Mesendoderm (in vitro differentiated cells): ENCODE results near the gene ZNF610. TPM values are rescaled to one million over a fixed set of nuclear protein-coding genes. Genes with fewer than 3 reads are reported as not detected.

Source experiments
- DNase-seq: peaks from one replicate; pipeline ENCODE4 v3.0.0; 2013
- H2AK5ac ChIP-seq: 2 replicates; pipeline ENCODE4 v1.6.1; 2013; ENCODE audit warnings: low read length, inconsistent platforms
- H2BK120ac ChIP-seq: 2 replicates; pipeline ENCODE4 v1.6.1; 2013; ENCODE audit warnings: low read depth, mild to moderate bottlenecking, low read length, moderate library complexity, mixed read lengths
- H2BK15ac ChIP-seq: replicated peaks from 2 replicates; pipeline ENCODE4 v1.6.1; 2013; ENCODE audit warnings: low read depth, mild to moderate bottlenecking, moderate library complexity
- H2BK5ac ChIP-seq: 2 replicates; pipeline ENCODE4 v1.6.1; 2013; ENCODE audit warnings: low read length, inconsistent platforms
- H3K18ac ChIP-seq: 2 replicates; pipeline ENCODE4 v1.6.1; 2013; ENCODE audit warnings: mild to moderate bottlenecking, low read length, mixed read lengths
- H3K23ac ChIP-seq: one replicate; pipeline ENCODE4 v1.6.1; 2013; ENCODE audit warnings: low read length
- H3K27ac ChIP-seq: 2 replicates; pipeline ENCODE4 v1.5.1; 2013; ENCODE audit warnings: low read depth, mild to moderate bottlenecking, inconsistent platforms, low read length, moderate library complexity
- H3K27me3 ChIP-seq: 2 replicates; pipeline ENCODE4 v1.6.1; 2013; ENCODE audit warnings: low read length, control low read depth, mild to moderate bottlenecking, inconsistent platforms; ENCODE audit not compliant: insufficient read depth, poor library complexity
- H3K36me3 ChIP-seq: 2 replicates; pipeline ENCODE4 v1.6.1; 2013; ENCODE audit warnings: low read length, inconsistent platforms; ENCODE audit not compliant: control insufficient read depth, insufficient read depth
- H3K4ac ChIP-seq: one replicate; pipeline ENCODE4 v1.6.1; 2013; ENCODE audit warnings: low read depth, mild to moderate bottlenecking, low read length, moderate library complexity
- H3K4me1 ChIP-seq: 2 replicates; pipeline ENCODE4 v1.6.1; 2013; ENCODE audit warnings: low read depth, low read length, inconsistent platforms; ENCODE audit not compliant: control insufficient read depth
- H3K4me2 ChIP-seq: 2 replicates; pipeline ENCODE4 v1.6.1; 2013; ENCODE audit warnings: low read length
- H3K4me3 ChIP-seq: 2 replicates; pipeline ENCODE4 v1.5.1; 2013; ENCODE audit warnings: mild to moderate bottlenecking, low read length
- H3K56ac ChIP-seq: one replicate; pipeline ENCODE4 v1.6.1; 2013; ENCODE audit warnings: low read length
- H3K79me1 ChIP-seq: 2 replicates; pipeline ENCODE4 v1.6.1; 2013; ENCODE audit warnings: low read length, inconsistent platforms
- H3K79me2 ChIP-seq: 2 replicates; pipeline ENCODE4 v1.6.1; 2013; ENCODE audit warnings: mild to moderate bottlenecking, low read length; ENCODE audit not compliant: control insufficient read depth, insufficient read depth
- H3K9ac ChIP-seq: 2 replicates; pipeline ENCODE4 v1.6.1; 2013; ENCODE audit warnings: low read length, inconsistent platforms
- H4K5ac ChIP-seq: one replicate; pipeline ENCODE4 v1.6.1; 2013; ENCODE audit warnings: low read length
- H4K8ac ChIP-seq: one replicate; pipeline ENCODE4 v1.6.1; 2013; ENCODE audit warnings: low read depth, mild to moderate bottlenecking, control low read depth, low read length, moderate library complexity
- WGBS: extraction: QIAGEN DNeasy Blood & Tissue Kit; methylation state at CpG from one replicate; pipeline ENCODE4 v1.1.7; 2013; ENCODE audit warnings: low lambda C conversion rate, missing lambda C conversion rate; ENCODE audit not compliant: insufficient coverage; ENCODE audit errors: extremely low coverage; 5-methylcytosine and 5-hydroxymethylcytosine counted together
- small RNA-seq: library from polyadenylated mRNA; stranded (forward); fragments of <200 nt; extraction: miRNeasy Mini kit (QIAGEN cat#:217004); gene quantifications from one replicate; pipeline ENCODE3, GENCODE V24; 2013; ENCODE audit not compliant: insufficient read depth

Gene ZNF610

GRCh38 chr19:52398081-52398441 is 62.0 kb downstream of the ZNF610 start:
- Histone ChIP-seq H3K79me2 (no peaks in the 10 kb centered on the region), H3K18ac (no peak overlapping the region), H3K4ac (no peak overlapping the region), H3K27me3 (no peaks in the 10 kb centered on the region), H2BK120ac (no peak overlapping the region), H3K79me1 (no peaks in the 10 kb centered on the region), H3K23ac (no peak overlapping the region), H4K8ac (no peak overlapping the region), H3K4me3 (peak overlapping the region; percentile 3), H3K56ac (no peak overlapping the region), H3K36me3 (no peaks in the 10 kb centered on the region), H3K4me2 (no peak overlapping the region), H2BK5ac (no peak overlapping the region), H2BK15ac (no peak overlapping the region), H3K27ac (no peak overlapping the region), H3K4me1 (no peaks in the 10 kb centered on the region), H3K9ac (no peak overlapping the region), H4K5ac (no peak overlapping the region), H2AK5ac (no peak overlapping the region)
- no peak for DNase-seq
- 100% methylated on average over 4 of the region's 14 CpGs for WGBS

- no peak overlapping the region for H4K5ac ChIP-seq
- H3K27ac ChIP-seq, result no peak overlapping the region
- no peaks in the 10 kb centered on the region for H3K4me1 ChIP-seq
- no peaks in the 10 kb centered on the region for H3K79me1 ChIP-seq
- whole genome bisulfite sequencing, result no CpG with 5 or more reads among the region's 6 CpGs
- H3K4me2 ChIP-seq, result no peak overlapping the region
- no peak overlapping the region for H3K18ac ChIP-seq
- no peak for DNase-seq
- H3K9ac ChIP-seq, result no peak overlapping the region
- no peaks in the 10 kb centered on the region for H3K36me3 ChIP-seq
- H4K8ac ChIP-seq, result no peak overlapping the region
- no peak overlapping the region for H3K4ac ChIP-seq
- no peak overlapping the region for H3K56ac ChIP-seq
- no peak overlapping the region for H2AK5ac ChIP-seq
- no peak overlapping the region for H3K23ac ChIP-seq
- H3K27me3 ChIP-seq, result no peaks in the 10 kb centered on the region
- H3K4me3 ChIP-seq, result no peak overlapping the region
- H3K79me2 ChIP-seq, result no peaks in the 10 kb centered on the region
- H2BK15ac ChIP-seq, result no peak overlapping the region
- no peak overlapping the region for H2BK120ac ChIP-seq
- H2BK5ac ChIP-seq, result no peak overlapping the region
These were observed 74.2 kb downstream of the ZNF610 start for GRCh38 chr19:52410276-52410675.

GRCh38 chr19:52415711-52416110 is 79.7 kb downstream of the ZNF610 start:
- no peak overlapping the region for H2BK120ac ChIP-seq
- no peak overlapping the region for H3K4me2 ChIP-seq
- H3K4me1 ChIP-seq, result no peaks in the 10 kb centered on the region
- no peak overlapping the region for H3K4ac ChIP-seq
- no peak overlapping the region for H4K8ac ChIP-seq
- no peak overlapping the region for H4K5ac ChIP-seq
- H3K4me3 ChIP-seq, result no peak overlapping the region
- H3K79me2 ChIP-seq, result no peaks in the 10 kb centered on the region
- no peak overlapping the region for H2BK5ac ChIP-seq
- H3K27me3 ChIP-seq, result no peaks in the 10 kb centered on the region
- H3K9ac ChIP-seq, result no peak overlapping the region
- H3K18ac ChIP-seq, result no peak overlapping the region
- no peak overlapping the region for H3K56ac ChIP-seq
- H3K36me3 ChIP-seq, result no peaks in the 10 kb centered on the region
- no peak overlapping the region for H3K23ac ChIP-seq
- no peak overlapping the region for H3K27ac ChIP-seq
- no peaks in the 10 kb centered on the region for H3K79me1 ChIP-seq
- no peak overlapping the region for H2BK15ac ChIP-seq
- whole genome bisulfite sequencing, result no CpG with 5 or more reads among the region's 5 CpGs
- DNase-seq, result no peak
- no peak overlapping the region for H2AK5ac ChIP-seq

Small RNAs within 50 kb of the gene (small RNA-seq; reads per million reads assigned to genes)
- gene AC010332.1, result not detected
